ENCODE measurements around the gene ALG9.

The ALG9 gene

DNA sequence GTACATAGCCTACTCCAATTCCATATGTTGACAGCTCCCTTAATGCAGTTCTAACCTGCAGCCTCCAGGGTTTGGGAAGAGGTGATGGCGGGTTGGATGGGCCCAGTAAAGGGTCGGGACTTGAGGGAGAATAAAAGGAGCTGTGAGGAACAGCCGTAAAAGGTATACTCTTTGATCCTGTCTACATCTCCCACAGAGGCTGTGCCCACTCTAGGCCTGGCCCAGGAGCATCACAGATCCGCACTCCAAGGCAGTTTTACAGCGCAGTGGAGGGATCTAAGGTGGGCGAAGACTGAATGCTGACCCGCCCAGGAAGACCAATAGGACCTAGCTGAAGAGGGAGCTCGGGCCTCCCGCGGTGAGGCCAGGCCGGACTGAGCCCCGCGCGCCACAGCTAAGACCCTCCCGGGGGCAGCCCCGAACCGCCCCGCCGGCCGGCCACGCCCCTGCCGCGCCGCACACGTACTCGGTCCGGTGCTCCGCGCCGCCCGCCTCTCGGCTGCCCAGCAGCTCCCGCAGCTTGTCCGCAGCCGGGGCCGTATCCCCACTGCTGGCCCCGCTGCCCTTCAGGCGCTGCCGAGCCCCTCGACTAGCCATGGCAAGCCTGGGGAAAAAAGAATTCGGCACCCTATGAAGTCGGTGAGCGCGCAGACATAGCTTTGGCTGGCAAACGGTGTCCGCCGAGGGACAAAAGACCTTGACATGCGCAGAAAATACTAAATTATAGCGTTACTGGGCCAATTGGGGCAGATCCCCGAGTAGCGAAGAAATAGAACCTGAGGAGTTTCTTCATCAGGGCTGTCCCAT lies at the start of gene ALG9:
Gene ALG9 (minus strand): TSS at position 696 of the 807 bp plus-strand sequence. CDS start 99 bp downstream, at position 597.
- peak; percentile 53 for DNase-seq (ENCODE audit: low read depth)
- 0 out of 2 replicates have a peak, but pooled peaks have one; percentile 19 for TF ChIP-seq CTCF (IDR thresholded peaks at IDR 0.05; ENCODE audit: control insufficient read depth, extremely low read depth, insufficient read depth)

DNA sequence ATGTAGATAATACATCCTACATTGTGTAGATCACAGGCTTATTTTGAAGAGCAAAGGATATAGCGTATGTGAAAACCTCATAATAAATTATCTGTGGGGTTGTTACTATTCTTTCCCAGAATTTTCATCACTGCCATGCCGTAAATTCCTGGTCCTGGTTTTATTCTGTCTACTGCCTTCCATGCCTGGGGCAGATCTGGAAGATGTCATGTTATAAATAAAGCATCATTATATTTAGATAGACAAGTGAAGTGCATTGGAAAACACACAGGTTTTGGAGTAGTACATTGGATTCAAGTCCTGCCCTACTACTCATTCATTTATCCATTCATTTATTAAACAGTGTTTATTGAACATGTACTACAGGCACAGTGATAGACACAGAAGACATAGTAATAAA lies 49.5 kb upstream of the ALG9 start:
- no peak for TF ChIP-seq CTCF (IDR thresholded peaks at IDR 0.05; ENCODE audit: control insufficient read depth, extremely low read depth, insufficient read depth)
- H3K4me3 ChIP-seq (ENCODE audit: low read depth, low read length): no peak overlapping the region
- DNase-seq (ENCODE audit: low read depth): no peak

More for the DNA sequence above, at the start of gene ALG9:
- H3K4me3 ChIP-seq (ENCODE audit: low read depth, low read length): peak within 1 kb of the TSS; percentile 82

DNA sequence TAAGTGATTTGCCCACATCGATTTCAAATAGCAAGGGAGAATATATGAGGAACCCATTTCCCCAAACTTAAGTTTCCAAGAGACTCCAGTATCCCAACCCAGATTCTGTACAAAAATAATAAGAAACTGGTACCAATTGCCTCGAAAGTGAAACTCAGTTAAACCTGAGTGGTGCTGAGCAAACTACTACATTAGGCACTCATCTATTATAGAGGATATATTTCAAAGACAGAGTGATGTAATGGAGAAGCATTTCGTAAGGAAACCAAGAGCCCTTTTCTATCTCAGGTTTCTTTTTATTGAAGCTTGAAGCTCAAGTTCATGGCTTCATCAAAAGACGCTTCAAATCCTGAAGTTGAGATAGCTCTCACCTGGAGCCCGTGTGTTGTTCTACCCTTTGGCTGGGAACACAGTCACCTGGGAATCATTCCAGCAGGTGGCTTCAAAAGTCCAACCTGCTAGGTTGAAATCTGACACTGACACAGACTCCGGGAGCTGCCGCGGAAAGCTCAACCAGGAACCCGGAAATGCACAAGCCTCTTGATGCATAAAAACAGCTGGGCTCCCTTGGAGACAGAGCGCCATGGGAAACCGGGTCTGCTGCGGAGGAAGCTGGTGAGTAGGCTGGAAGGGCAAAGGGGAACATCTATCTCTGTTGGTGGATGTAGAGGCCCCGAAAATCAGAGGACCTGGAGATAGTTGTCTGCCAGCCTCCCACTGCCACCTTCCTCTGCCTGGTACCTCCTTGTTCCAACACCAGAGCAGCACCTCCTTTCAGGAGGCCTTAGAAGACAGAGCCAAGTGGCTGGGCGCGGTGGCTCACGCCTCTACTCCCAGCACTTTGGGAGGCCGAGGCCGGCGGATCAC lies 47.2 kb upstream of the ALG9 start, which contains the start of gene C11orf52:
Gene C11orf52 (plus strand): TSS at position 524 of the 867 bp plus-strand sequence. CDS start 60 bp downstream, at position 584.
- no peak for TF ChIP-seq CTCF (IDR thresholded peaks at IDR 0.05; ENCODE audit: control insufficient read depth, extremely low read depth, insufficient read depth)
- H3K4me3 ChIP-seq (ENCODE audit: low read depth, low read length): peak within 1 kb of the TSS; percentile 52

GRCh38 chr11:111917788-111918187 lies 46.4 kb upstream of the ALG9 start:
- DNase-seq (ENCODE audit: low read depth): no peak
- TF ChIP-seq CTCF (IDR thresholded peaks at IDR 0.05; ENCODE audit: control insufficient read depth, extremely low read depth, insufficient read depth): no peak
- no peak overlapping the region for H3K4me3 ChIP-seq (ENCODE audit: low read depth, low read length)

More for the DNA sequence above, 47.2 kb upstream of the ALG9 start, which contains the start of gene C11orf52:
- peak; percentile 97 for DNase-seq (ENCODE audit: low read depth)

DNA sequence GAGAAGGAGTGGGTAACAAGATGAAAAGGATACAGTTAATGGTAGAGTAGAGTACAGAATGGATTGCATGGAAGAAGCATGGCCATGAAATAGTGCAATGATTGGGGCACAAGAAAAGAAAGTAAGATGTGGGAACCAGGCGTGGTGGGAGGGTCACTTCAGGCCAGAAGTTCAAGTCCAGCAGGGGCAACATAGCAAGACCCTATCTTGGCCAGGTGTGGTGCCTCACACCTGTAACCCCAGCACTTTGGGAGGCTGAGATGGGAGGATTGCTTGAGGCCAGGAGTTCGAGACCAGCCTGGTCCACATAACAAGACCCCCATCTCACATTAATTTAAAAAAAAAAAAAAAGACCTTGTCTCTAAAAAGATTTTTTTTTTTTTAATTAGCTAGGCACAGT lies 45.9 kb upstream of the ALG9 start:
- no peak for DNase-seq (ENCODE audit: low read depth)
- no peak for TF ChIP-seq CTCF (IDR thresholded peaks at IDR 0.05; ENCODE audit: control insufficient read depth, extremely low read depth, insufficient read depth)
- H3K4me3 ChIP-seq (ENCODE audit: low read depth, low read length): no peak overlapping the region

- H3K4me3 ChIP-seq (ENCODE audit: low read depth, low read length): no peak overlapping the region
- DNase-seq (ENCODE audit: low read depth): no peak
- no peak for TF ChIP-seq CTCF (IDR thresholded peaks at IDR 0.05; ENCODE audit: control insufficient read depth, extremely low read depth, insufficient read depth)
Observed at GRCh38 chr11:111916768-111917167, 45.4 kb upstream of the ALG9 start.
